Epithelial cell of proximal tubule (primary cell): Measurements from ENCODE around the gene FRRS1. TPM values are rescaled to one million over a fixed set of nuclear protein-coding genes. Genes with fewer than 3 reads are reported as not detected.

Experiments
- DNase-seq: peaks from one replicate; pipeline ENCODE4 v3.0.0-alpha.2; 2011; ENCODE audit warnings: low read depth
- H3K4me3 ChIP-seq: 2 replicates; pipeline ENCODE4 v1.5.1; 2011; ENCODE audit warnings: low read depth, mild to moderate bottlenecking, low read length
- total RNA-seq: library from RNA; depleted of rRNA; stranded (reverse); fragments of >200 nt; gene quantifications from 2 replicates; pipeline ENCODE4 v1.2.3, GENCODE V29; 2015
- TF ChIP-seq, protein P1 (sequence below): conservative IDR thresholded peaks from 2 replicates; pipeline ENCODE4 v1.5.1; 2012; ENCODE audit warnings: low read depth, mild to moderate bottlenecking, low read length

FRRS1 gene
- total RNA-seq, 1 donor from 2014 or later = 3.3 TPM

DNA sequence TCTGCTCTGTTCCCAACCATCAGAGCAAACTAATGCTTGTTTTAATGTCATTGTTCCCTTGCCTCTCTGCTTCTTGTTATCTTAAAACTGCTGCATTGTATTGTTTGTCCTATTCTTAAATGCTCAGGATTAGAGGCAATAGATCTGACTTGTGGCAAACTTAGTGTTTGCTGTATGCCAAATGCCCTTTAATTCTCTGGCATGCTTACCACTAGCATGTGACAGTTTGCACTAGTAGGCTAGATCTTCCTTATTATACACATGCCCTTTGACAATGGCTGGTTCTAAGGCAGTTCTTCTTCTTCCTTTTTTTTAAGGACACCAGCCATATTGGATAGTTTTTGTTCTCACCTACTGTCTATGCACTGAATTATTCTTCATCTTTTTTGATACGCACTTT lies 90.4 kb downstream of the FRRS1 start:
- H3K4me3 ChIP-seq = no peak overlapping the region
- no peak for DNase-seq
- TF ChIP-seq, protein P1, sequence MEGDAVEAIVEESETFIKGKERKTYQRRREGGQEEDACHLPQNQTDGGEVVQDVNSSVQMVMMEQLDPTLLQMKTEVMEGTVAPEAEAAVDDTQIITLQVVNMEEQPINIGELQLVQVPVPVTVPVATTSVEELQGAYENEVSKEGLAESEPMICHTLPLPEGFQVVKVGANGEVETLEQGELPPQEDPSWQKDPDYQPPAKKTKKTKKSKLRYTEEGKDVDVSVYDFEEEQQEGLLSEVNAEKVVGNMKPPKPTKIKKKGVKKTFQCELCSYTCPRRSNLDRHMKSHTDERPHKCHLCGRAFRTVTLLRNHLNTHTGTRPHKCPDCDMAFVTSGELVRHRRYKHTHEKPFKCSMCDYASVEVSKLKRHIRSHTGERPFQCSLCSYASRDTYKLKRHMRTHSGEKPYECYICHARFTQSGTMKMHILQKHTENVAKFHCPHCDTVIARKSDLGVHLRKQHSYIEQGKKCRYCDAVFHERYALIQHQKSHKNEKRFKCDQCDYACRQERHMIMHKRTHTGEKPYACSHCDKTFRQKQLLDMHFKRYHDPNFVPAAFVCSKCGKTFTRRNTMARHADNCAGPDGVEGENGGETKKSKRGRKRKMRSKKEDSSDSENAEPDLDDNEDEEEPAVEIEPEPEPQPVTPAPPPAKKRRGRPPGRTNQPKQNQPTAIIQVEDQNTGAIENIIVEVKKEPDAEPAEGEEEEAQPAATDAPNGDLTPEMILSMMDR = no peak

DNA sequence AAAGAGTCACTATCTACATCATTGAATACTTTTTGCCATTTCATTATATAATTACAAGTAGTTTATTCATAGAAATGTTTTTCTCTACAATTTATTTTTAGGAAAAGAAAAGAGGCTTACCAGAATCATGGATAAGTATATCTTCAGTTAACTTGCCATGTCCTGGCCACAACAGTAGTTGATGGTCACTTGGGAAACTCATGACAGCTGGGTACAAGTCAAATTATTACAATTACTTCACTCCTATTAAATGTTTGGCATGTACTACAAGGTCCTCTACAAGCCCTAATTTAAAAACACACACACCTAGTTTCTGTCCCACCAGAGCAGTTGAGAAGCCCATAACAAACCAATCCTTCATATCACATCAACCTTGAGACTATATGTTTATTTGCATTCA lies 91.1 kb downstream of the FRRS1 start:
- no peak for DNase-seq
- TF ChIP-seq, protein P1 = no peak
- H3K4me3 ChIP-seq = no peak overlapping the region

DNA sequence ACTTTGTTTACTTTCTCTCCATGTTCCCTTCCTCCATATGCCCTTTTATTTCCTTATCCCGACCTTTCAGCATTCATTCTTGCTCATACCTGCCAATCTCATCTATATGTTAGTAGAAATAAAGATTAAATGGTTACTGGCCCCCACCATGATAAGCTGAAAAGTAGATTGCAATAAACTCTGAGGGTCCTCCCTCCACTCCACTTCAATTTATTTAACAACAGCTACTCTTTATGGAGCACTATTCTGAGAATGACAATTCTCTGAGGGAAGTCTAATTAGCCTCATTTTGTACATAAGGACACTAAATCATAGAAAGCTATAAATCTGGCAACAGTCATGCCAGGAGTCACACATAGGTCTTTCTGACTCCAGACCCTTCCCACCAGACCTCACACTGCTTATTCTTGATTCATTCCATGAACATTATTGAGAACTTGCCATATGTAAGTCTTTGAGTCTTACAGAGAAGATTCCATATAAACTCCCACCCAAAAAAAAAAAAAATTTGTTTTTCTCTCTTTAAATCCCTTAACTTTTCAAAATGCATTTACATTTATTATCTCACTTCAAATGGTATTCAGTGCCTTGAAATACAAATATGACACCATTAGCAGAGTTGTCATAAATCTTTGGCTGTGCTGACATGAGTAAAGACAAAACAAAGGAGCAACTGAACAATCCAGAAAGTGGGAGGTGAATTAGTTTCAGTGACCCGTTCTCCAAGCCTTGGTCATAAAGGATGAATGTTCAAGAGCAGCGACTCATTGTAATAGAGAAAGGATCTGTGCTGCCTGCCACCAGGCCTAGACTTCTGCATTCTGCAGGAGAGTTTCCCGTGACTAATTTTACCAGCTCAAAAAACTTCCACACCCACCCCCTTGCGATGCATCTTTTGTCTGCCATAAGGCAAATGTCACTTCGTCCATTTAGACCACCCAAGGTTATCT lies 92.0 kb downstream of the FRRS1 start:
- TF ChIP-seq, protein P1 = no peak
- no peak overlapping the region for H3K4me3 ChIP-seq
- DNase-seq = no peak

DNA sequence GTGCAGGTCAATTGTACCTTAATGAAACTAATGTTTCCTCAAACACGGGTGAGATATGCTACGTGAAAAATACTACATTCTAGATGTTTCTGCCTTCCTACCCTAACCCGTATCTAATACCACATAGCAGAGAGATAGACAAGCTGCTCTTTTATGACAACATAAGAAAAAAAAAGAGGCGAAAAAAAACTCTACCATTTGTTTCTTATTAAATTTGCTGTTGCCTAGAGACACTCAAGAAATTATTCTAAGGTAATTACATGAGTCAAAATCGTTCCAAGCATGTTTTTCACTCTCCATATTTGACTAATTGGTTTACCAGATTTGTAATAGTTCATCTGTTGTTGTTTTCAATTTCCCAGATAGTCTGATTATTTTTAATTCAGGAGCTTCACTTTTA lies 93.1 kb downstream of the FRRS1 start:
- DNase-seq = no peak
- TF ChIP-seq, protein P1 = no peak
- H3K4me3 ChIP-seq = no peak overlapping the region

DNA sequence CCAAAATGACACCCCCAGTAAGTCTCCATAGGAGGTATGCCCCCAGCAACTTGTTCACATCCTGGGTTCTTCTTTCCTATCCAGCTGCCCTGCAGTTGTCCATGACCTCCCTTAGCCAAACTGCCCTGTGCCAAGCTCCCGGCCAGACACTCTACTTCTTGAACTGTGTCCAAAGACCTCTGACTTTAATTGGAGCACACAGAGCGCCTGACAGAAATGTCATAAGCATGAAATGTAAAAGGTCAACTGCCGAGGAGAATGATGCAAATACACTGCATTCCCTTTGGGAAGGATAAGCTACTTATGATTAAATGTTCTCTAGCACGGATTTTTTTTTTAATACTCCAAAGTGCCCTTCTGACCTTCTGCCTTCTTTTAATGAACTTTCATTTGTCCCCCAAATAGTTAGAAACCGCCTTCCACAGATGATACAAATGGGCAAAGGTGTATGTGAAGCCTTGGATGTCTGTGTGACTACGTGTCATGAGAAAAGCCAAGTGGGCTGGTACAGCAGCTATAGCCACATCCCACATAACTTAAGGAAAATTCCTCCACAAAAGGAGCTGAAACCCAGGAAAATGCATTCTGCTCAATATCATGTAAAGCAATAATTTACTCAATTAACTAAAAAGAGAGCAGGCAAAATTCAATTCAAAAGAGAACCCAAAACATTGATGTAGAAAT lies 93.8 kb downstream of the FRRS1 start:
- no peak overlapping the region for H3K4me3 ChIP-seq
- TF ChIP-seq, protein P1 = no peak
- no peak for DNase-seq

DNA sequence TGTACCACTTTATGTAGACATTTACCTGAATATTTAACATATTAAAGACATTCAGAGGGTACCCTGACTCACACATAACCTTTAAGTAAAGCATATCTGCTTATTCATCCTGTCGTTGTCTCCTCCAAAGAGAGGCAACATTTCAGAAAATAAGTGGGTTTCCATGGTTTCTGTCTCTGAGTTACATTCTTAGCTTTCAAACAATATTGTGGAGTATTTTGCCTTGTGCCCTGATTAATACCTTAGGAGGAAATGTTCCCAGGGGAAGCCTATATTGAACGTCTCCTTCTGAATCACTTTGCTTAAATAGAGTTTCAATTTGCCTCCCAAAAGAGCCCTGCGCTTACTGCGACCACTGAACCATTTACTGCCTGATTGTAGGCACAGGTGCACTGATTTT lies 94.4 kb downstream of the FRRS1 start:
- H3K4me3 ChIP-seq = no peak overlapping the region
- DNase-seq = no peak
- TF ChIP-seq, protein P1 = no peak
